ENCODE data around the gene NEK10. TPM values are rescaled to one million over a fixed set of nuclear protein-coding genes. Genes with fewer than 3 reads are reported as not detected.
A peak's percentile ranks its signal among the peaks of the same experiment; 100 is the strongest.
"Not testable (repeated sequence)": the region's sequence is repeated elsewhere in the genome, so short reads cannot be mapped to it uniquely, and the experiment has no call there.

Gene NEK10
- total RNA-seq, 1 donor from 2014 or later: 11.7 TPM

GRCh38 chr3:27356976-27357375, 12.2 kb downstream of the NEK10 start:
- ATAC-seq (ENCODE audit: poor library complexity) (no peak), DNase-seq (no peak)
- intact Hi-C loops (cut with DNase I): no loop called here

- DNase-seq (no peak), ATAC-seq (ENCODE audit: poor library complexity) (no peak)
- intact Hi-C loops (cut with DNase I): no loop called here
These were observed 14.5 kb downstream of the NEK10 start for GRCh38 chr3:27354588-27355203.

GRCh38 chr3:27354161-27354560, 15.0 kb downstream of the NEK10 start:
- no peak for DNase-seq
- no peak for ATAC-seq (ENCODE audit: poor library complexity)
- intact Hi-C loops (cut with DNase I): no loop called here

- DNase-seq (no peak), ATAC-seq (ENCODE audit: poor library complexity) (no peak)
- intact Hi-C loops (cut with DNase I): no loop called here
These were observed 16.0 kb downstream of the NEK10 start for GRCh38 chr3:27353221-27353620.

GRCh38 chr3:27352047-27352446, 17.1 kb downstream of the NEK10 start:
- DNase-seq: no peak
- no peak for ATAC-seq (ENCODE audit: poor library complexity)
- intact Hi-C loops (cut with DNase I): no loop called here

GRCh38 chr3:27349832-27350231, 19.4 kb downstream of the NEK10 start:
- DNase-seq: no peak
- no peak for ATAC-seq (ENCODE audit: poor library complexity)
- intact Hi-C loops (cut with DNase I): no loop called here

GRCh38 chr3:27345959-27346865, 23.0 kb downstream of the NEK10 start:
- DNase-seq (peak; percentile 53), ATAC-seq (ENCODE audit: poor library complexity) (peak; percentile 90)
- intact Hi-C loops (cut with DNase I): no loop called here

GRCh38 chr3:27345493-27345892, 23.7 kb downstream of the NEK10 start:
- ATAC-seq (ENCODE audit: poor library complexity): peak; percentile 32
- no peak for DNase-seq
- intact Hi-C loops (cut with DNase I): no loop called here

- ATAC-seq (ENCODE audit: poor library complexity): no peak
- intact Hi-C loops (cut with DNase I): no loop called here
- no peak for DNase-seq
These were observed 24.1 kb downstream of the NEK10 start for GRCh38 chr3:27345045-27345444.

GRCh38 chr3:27344192-27344591, 25.0 kb downstream of the NEK10 start:
- DNase-seq: no peak
- intact Hi-C loops (cut with DNase I): no loop called here
- ATAC-seq (ENCODE audit: poor library complexity): no peak

GRCh38 chr3:27342267-27342666, 26.9 kb downstream of the NEK10 start:
- intact Hi-C loops (cut with DNase I): no loop called here
- ATAC-seq (ENCODE audit: poor library complexity) (peak; percentile 37), DNase-seq (no peak)

GRCh38 chr3:27340534-27340933, 28.6 kb downstream of the NEK10 start:
- intact Hi-C loops (cut with DNase I): no loop called here
- DNase-seq (no peak), ATAC-seq (ENCODE audit: poor library complexity) (no peak)

GRCh38 chr3:27335571-27335970, 33.6 kb downstream of the NEK10 start:
- intact Hi-C loops (cut with DNase I): no loop called here
- ATAC-seq (ENCODE audit: poor library complexity): no peak
- DNase-seq: no peak

- ATAC-seq (ENCODE audit: poor library complexity) (no peak), DNase-seq (no peak)
- intact Hi-C loops (cut with DNase I): no loop called here
These were observed 35.3 kb downstream of the NEK10 start for GRCh38 chr3:27333843-27334242.

GRCh38 chr3:27328982-27329762, 40.0 kb downstream of the NEK10 start:
- ATAC-seq (ENCODE audit: poor library complexity); intact Hi-C loops (cut with DNase I); DNase-seq: not testable (repeated sequence)

GRCh38 chr3:27326629-27327545, 42.3 kb downstream of the NEK10 start:
- DNase-seq (no peak), ATAC-seq (ENCODE audit: poor library complexity) (peak; percentile 92)
- intact Hi-C loops (cut with DNase I): no loop called here

- intact Hi-C loops (cut with DNase I): no loop called here
- no peak for DNase-seq
- no peak for ATAC-seq (ENCODE audit: poor library complexity)
These were observed 43.0 kb downstream of the NEK10 start for GRCh38 chr3:27326202-27326601.

- DNase-seq (no peak), ATAC-seq (ENCODE audit: poor library complexity) (no peak)
- intact Hi-C loops (cut with DNase I): no loop called here
These were observed 43.8 kb downstream of the NEK10 start for GRCh38 chr3:27325419-27325818.

Data from Right ventricle myocardium superior (tissue), 1 donor.